KOPT-K1 (cell line): Measurements from ENCODE around the gene MAP4K4.

Experiments used
- H3K27ac ChIP-seq: fragments of 200-600 bp; sonication (generic); 2 replicates; pipeline ENCODE4 v1.5.1; 2016; ENCODE audit warnings: antibody characterized with exemption, mild to moderate bottlenecking, low read depth, low read length; ENCODE audit not compliant: poor library complexity, severe bottlenecking
- H3K36me3 ChIP-seq: fragments of 200-600 bp; sonication (generic); 2 replicates; pipeline ENCODE4 v1.5.1; 2017; ENCODE audit warnings: antibody characterized with exemption, mild to moderate bottlenecking, low read length, moderate library complexity; ENCODE audit not compliant: insufficient read depth
- H3K9me3 ChIP-seq: fragments of 200-600 bp; sonication (generic); 2 replicates; pipeline ENCODE4 v1.5.1; 2017; ENCODE audit warnings: antibody characterized with exemption, low read length, mild to moderate bottlenecking; ENCODE audit not compliant: insufficient read depth, poor library complexity, severe bottlenecking

MAP4K4 gene

DNA sequence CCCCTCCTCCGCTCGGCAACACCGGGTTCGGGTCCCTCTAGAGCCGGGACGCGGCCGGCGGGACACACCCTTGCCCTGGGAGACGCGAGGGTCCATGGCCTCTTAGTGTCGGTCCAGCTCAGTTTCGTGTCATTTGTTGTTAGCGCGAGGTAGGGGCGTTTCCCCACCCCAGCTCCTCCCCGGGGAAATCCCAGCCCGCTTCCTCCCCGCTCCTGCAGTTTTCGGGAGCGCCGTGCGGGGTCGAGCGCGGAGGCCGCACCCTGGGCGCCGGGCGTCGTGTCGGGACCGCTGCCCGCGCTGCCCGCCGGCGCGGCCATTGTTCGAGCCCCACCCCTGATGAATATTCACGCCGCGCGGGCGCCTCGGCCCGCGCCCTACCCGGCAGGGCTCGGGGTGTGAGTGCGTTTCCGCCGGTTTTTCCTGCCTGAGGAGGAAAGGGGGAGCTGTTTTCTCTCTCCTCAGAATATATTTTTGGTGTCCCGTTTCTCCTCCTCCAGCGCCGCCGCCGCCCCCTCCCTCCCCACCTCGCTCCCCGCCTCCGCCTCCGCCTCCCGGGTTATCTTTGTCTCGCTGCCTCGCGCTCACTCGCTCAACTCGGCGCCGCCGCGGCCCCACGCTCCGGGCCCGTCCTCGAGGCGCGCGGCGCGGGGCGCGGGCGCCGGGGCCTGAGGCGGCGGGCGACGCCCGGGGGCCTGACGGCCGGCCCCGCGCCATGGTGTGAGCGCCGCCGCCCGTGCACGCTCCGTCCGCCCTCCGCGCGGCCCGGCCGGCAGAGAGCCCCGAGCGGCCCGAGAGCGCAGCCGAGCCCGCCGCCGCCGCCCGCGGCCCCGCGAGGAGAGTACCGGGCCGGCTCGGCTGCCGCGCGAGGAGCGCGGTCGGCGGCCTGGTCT lies at the start of gene MAP4K4:
TSS of gene MAP4K4 (plus strand) at position 584 of the 890 bp plus-strand sequence. CDS start 374 bp downstream, outside the sequence.
- Histone ChIP-seq H3K27ac (peak within 1 kb of the TSS; percentile 70), H3K9me3 (no peaks in the 10 kb centered on the region), H3K36me3 (peaks cover 16% of the 10 kb centered on the region; the same call in 1 of the 2 replicates)

DNA sequence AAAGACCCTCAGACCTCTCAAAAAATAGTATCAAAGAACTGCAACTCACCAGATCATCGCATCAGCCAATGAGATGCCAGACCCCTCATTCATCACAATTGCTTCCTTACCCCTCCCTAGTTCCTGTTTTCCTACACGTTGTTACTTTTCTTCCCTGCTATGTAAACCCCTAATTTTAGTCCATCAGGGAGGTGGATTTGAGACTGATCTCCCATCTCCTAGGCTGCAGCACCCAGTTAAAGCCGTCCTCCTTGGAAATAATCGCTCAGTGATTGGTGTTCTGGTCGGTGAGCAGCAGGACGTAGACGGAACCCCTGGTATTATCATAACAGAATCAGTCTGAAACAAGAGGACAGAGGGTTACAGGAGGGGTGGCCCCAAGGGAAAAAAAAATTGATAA lies 44.0 kb upstream of the MAP4K4 start:
- H3K27ac ChIP-seq, result no peak overlapping the region
- H3K36me3 ChIP-seq, result no peaks in the 10 kb centered on the region
- H3K9me3 ChIP-seq, result peaks cover 3% of the 10 kb centered on the region

- no peaks in the 10 kb centered on the region for H3K36me3 ChIP-seq
Observed at GRCh38 chr2:101655702-101656422, 41.6 kb upstream of the MAP4K4 start.

GRCh38 chr2:101657787-101658186 lies 39.7 kb upstream of the MAP4K4 start:
- H3K27ac ChIP-seq, result no peak overlapping the region
- H3K36me3 ChIP-seq, result no peaks in the 10 kb centered on the region
- peaks cover 3% of the 10 kb centered on the region for H3K9me3 ChIP-seq

More at GRCh38 chr2:101655702-101656422, 41.6 kb upstream of the MAP4K4 start:
- Histone ChIP-seq H3K9me3 (peaks cover 3% of the 10 kb centered on the region), H3K27ac (no peak overlapping the region)

DNA sequence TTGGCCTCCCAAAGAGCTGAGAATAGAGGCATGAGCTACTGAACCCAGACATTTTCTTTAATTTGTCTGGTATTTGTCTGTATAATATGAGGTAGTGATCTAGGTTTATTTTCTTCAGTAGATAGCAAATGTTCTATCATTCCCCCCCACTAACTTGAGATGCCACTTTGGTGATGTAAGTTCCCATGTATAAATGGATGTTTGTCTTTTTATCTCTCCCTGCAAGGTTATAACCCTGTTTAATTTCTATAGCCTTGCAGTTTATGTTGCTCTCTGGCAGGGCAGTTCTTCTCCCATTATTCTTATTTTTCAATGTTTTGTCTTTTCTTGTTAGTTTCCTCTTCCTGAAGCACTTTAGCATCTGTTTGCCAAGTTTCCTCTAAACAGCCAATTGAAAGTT lies 39.1 kb upstream of the MAP4K4 start:
- H3K9me3 ChIP-seq, result peaks cover 2% of the 10 kb centered on the region
- H3K27ac ChIP-seq, result no peak overlapping the region
- no peaks in the 10 kb centered on the region for H3K36me3 ChIP-seq

- Histone ChIP-seq H3K27ac (no peak overlapping the region), H3K36me3 (no peaks in the 10 kb centered on the region), H3K9me3 (no peaks in the 10 kb centered on the region)
Observed at GRCh38 chr2:101665312-101665711, 32.2 kb upstream of the MAP4K4 start.

DNA sequence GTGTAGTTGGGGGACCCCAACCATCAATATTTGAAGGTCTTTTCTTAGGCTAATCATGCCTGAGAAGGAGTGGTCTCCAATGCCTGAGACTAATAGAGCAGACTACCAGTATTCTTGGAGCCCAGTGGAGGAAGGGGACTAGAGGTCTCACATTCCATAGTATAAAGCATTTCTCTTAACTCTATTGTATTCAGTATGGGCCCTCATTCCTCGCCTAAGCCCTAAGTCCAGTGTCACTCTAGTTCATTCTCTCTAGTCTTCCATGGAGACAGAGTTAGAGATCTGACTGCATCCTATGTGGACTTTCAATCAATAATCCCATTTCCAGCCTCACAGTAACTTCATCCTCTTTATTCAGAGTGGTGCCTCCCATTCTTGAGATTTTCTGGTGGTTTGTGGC lies 29.7 kb upstream of the MAP4K4 start:
- Histone ChIP-seq H3K36me3 (no peaks in the 10 kb centered on the region), H3K27ac (no peak overlapping the region), H3K9me3 (peaks cover 14% of the 10 kb centered on the region)

DNA sequence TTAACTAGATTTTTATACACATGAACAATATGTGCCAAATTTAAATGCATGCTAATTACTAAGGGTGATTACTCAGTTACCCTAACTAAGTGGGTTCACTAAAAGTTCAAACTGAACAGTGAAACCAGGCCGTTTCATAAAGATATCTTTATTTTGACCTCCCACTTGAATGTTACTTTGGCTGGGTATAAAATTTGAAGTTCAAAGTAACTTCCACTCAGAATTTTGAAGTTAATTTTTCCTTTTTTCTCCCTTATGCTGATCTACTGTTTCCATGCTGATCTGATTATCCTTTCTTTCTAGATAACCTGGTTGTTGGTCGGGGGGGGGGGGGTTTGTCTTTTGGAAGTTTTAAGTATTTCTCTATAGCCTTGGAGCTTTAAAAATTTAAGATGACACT lies 25.5 kb upstream of the MAP4K4 start:
- peaks cover 26% of the 10 kb centered on the region for H3K9me3 ChIP-seq
- no peaks in the 10 kb centered on the region for H3K36me3 ChIP-seq
- no peak overlapping the region for H3K27ac ChIP-seq

GRCh38 chr2:101673920-101674319 lies 23.6 kb upstream of the MAP4K4 start:
- no peak overlapping the region for H3K27ac ChIP-seq
- H3K9me3 ChIP-seq, result peaks cover 26% of the 10 kb centered on the region
- no peaks in the 10 kb centered on the region for H3K36me3 ChIP-seq

GRCh38 chr2:101675512-101675911 lies 22.0 kb upstream of the MAP4K4 start:
- Histone ChIP-seq H3K9me3 (peaks cover 26% of the 10 kb centered on the region), H3K36me3 (no peaks in the 10 kb centered on the region), H3K27ac (no peak overlapping the region)

GRCh38 chr2:101676674-101677073 lies 20.8 kb upstream of the MAP4K4 start:
- H3K36me3 ChIP-seq, result no peaks in the 10 kb centered on the region
- H3K9me3 ChIP-seq, result peaks cover 23% of the 10 kb centered on the region
- no peak overlapping the region for H3K27ac ChIP-seq

DNA sequence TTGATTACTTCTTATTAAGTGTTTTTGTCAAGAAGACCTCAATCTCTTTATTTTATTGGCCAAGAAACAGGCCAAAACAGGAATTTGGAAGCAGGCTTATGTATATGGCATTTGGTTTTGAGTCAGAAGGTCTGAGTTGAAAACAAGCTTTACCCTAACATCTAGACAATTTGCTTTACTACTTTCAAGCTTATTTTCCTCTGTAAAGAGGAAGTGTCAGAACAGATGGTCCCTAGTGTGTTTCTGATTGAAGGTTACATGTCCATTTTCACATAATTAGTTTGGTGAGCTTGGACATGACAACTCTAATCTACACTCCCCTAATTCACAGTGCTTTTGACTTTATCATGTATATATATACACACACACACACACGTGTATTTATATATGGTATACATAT lies 19.8 kb upstream of the MAP4K4 start:
- no peaks in the 10 kb centered on the region for H3K36me3 ChIP-seq
- H3K27ac ChIP-seq, result no peak overlapping the region
- peaks cover 13% of the 10 kb centered on the region for H3K9me3 ChIP-seq

DNA sequence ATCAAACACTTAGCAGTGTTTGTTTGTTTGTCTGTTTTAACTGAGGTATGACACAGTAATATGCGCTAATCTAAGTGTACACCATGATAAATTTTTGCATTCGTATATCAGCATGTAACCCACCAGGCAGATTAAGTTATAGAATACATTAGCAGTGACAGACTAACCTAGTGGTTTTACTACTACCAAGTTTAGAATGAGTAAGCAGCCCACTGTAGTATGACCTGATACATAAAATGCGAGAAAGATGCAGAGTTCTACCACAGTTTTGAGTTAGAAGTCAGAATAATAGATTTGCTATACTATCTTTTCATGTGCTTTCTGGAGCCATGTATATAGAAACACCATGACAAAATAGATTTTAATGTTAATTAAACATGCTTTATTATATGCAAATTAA lies 19.1 kb upstream of the MAP4K4 start:
- Histone ChIP-seq H3K27ac (no peak overlapping the region), H3K36me3 (no peaks in the 10 kb centered on the region), H3K9me3 (peaks cover 7% of the 10 kb centered on the region)

- Histone ChIP-seq H3K27ac (no peak overlapping the region), H3K9me3 (no peaks in the 10 kb centered on the region), H3K36me3 (no peaks in the 10 kb centered on the region)
Observed at GRCh38 chr2:101679037-101679726, 18.3 kb upstream of the MAP4K4 start.
